Stimulated activated memory B cell treated with anti-CD40 and anti-IgM and Interleukin-4, amounts not matched to agents 10 μg/mL and 1 μg/mL and 100 μg/mL, for 72 hours (primary cell): Measurements from ENCODE around the gene KCTD5.

Source experiments
- ATAC-seq: fragments of 150-1000 bp; cut with Tn5 transposase; 2 replicates; pipeline ENCODE4 v1.10.0; 2021
- H3K27ac Mint-ChIP-seq: one replicate; pipeline ENCODE4 v1.8.0; 2022; ENCODE audit warnings: mild to moderate bottlenecking, mixed read lengths
- H3K27me3 Mint-ChIP-seq: one replicate; pipeline ENCODE4 v1.8.0; 2022; ENCODE audit warnings: mixed read lengths
- H3K36me3 Mint-ChIP-seq: one replicate; pipeline ENCODE4 v1.8.0; 2022; ENCODE audit warnings: mixed read lengths
- H3K4me1 Mint-ChIP-seq: one replicate; pipeline ENCODE4 v1.8.0; 2022; ENCODE audit warnings: mixed read lengths
- H3K4me3 Mint-ChIP-seq: one replicate; pipeline ENCODE4 v1.8.0; 2022; ENCODE audit warnings: mild to moderate bottlenecking, moderate library complexity, mixed read lengths
- H3K9me3 Mint-ChIP-seq: one replicate; pipeline ENCODE4 v1.8.0; 2022; ENCODE audit warnings: mixed read lengths

The KCTD5 gene

GRCh38 chr16:2752035-2752849, 69.9 kb downstream of the KCTD5 start, which contains the start of gene SRRM2:
SRRM2 (plus strand) TSS chr16:2752638; CDS start chr16:2756365, 3,727 bp downstream.
- Mint-ChIP-seq H3K27ac (peak within 1 kb of the TSS; percentile 99), H3K36me3 (peaks cover 56% of the 10 kb centered on the region), H3K4me1 (peaks cover 57% of the 10 kb centered on the region), H3K9me3 (peaks cover 5% of the 10 kb centered on the region), H3K4me3 (peak within 1 kb of the TSS; percentile 95), H3K27me3 (no peaks in the 10 kb centered on the region)
- peak; percentile 96 for ATAC-seq

- Mint-ChIP-seq H3K9me3 (peaks cover 5% of the 10 kb centered on the region), H3K4me1 (peaks cover 64% of the 10 kb centered on the region), H3K27ac (peak overlapping the region; percentile 99), H3K27me3 (no peaks in the 10 kb centered on the region), H3K36me3 (peaks cover 65% of the 10 kb centered on the region), H3K4me3 (peak overlapping the region; percentile 95)
- ATAC-seq = peak; percentile 74
Measured at GRCh38 chr16:2752850-2753732, 70.8 kb downstream of the KCTD5 start.

- H3K36me3 Mint-ChIP-seq = peaks cover 70% of the 10 kb centered on the region
- H3K27ac Mint-ChIP-seq = peak overlapping the region; percentile 99
- H3K4me3 Mint-ChIP-seq = peak overlapping the region; percentile 89
- peaks cover 64% of the 10 kb centered on the region for H3K4me1 Mint-ChIP-seq
- H3K9me3 Mint-ChIP-seq = peaks cover 5% of the 10 kb centered on the region
- H3K27me3 Mint-ChIP-seq = no peaks in the 10 kb centered on the region
- no peak for ATAC-seq
Measured at GRCh38 chr16:2753733-2754020, 71.4 kb downstream of the KCTD5 start.

GRCh38 chr16:2755158-2755557, 72.8 kb downstream of the KCTD5 start:
- Mint-ChIP-seq H3K27ac (peak overlapping the region; percentile 99), H3K4me3 (peak overlapping the region; percentile 89), H3K36me3 (peaks cover 76% of the 10 kb centered on the region), H3K9me3 (peaks cover 5% of the 10 kb centered on the region), H3K4me1 (peaks cover 64% of the 10 kb centered on the region), H3K27me3 (no peaks in the 10 kb centered on the region)
- ATAC-seq = no peak

DNA sequence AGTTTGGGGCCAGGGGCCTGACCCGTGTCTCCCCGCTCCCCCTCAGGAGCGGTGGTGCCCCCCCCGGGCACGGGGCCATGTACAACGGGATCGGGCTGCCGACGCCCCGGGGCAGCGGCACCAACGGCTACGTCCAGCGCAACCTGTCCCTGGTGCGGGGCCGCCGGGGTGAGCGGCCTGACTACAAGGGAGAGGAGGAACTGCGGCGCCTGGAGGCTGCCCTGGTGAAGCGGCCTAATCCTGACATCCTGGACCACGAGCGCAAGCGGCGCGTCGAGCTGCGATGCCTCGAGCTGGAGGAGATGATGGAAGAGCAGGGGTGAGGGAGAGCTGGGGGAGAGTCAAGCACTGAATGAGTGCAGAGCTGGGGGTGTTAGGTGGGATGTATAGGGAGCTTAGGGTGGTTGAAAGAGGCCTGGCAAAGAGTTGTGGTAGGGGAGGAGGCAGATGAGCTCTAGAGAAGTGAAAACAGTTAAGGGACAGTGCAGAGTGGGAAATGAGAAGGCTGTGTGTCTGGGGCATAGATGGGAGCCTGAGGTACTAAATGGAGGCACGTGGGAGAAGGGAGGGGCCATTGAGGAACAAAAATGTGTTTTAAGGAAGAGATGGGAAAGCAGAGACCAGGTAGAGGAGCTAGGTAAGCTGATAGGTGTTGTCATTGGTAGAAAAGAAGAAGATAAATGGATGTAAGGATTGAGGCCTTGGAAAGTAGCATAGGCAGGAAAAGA, 74.1 kb downstream of the KCTD5 start:
- Mint-ChIP-seq H3K9me3 (peaks cover under 1% of the 10 kb centered on the region), H3K4me3 (peak overlapping the region; percentile 1), H3K27ac (peak overlapping the region; percentile 1), H3K36me3 (peaks cover 81% of the 10 kb centered on the region), H3K27me3 (no peaks in the 10 kb centered on the region), H3K4me1 (peaks cover 58% of the 10 kb centered on the region)
- no peak for ATAC-seq

DNA sequence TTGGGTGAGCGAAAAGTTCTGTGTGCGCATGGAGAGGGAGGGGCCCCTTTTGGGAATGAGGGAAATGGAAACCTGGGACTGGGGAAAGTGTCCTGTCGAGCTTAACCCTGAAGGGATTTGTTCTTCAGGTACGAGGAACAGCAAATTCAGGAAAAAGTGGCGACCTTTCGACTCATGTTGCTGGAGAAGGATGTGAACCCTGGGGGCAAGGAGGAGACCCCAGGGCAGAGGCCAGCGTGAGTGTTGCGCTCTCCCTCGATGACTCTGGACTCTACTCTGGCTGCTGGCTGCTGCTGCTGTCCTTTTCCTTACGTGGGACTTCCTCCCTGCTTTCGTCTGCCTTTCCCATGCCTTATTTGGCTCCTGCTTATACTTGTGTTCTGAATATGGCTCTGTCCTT, 75.0 kb downstream of the KCTD5 start:
- no peaks in the 10 kb centered on the region for H3K27me3 Mint-ChIP-seq
- peaks cover 51% of the 10 kb centered on the region for H3K4me1 Mint-ChIP-seq
- H3K9me3 Mint-ChIP-seq = no peaks in the 10 kb centered on the region
- no peak for ATAC-seq
- no peak overlapping the region for H3K27ac Mint-ChIP-seq
- H3K4me3 Mint-ChIP-seq = no peak overlapping the region
- H3K36me3 Mint-ChIP-seq = peaks cover 87% of the 10 kb centered on the region
